ENCODE data around the gene ALDH3A1. TPM values are rescaled to one million over a fixed set of nuclear protein-coding genes. Genes with fewer than 3 reads are reported as not detected.

The ALDH3A1 gene
- polyA plus RNA-seq, 3 donors = not detected

- peaks cover 8 to 9% of the 10 kb centered on the region in 2 donors for H3K4me1 ChIP-seq (ENCODE audit: control insufficient read depth in 1 of 2, insufficient read depth in 2 of 2, low read length in 2 of 2)
- peak overlapping the region; percentile 79 for H3K4me2 ChIP-seq (replicated peaks; ENCODE audit: extremely low read depth, low read length, poor library complexity, severe bottlenecking)
- H3K27me3 ChIP-seq (ENCODE audit: control insufficient read depth in 2 of 2, insufficient read depth in 2 of 2, low read length in 2 of 2) = no peaks in the 10 kb centered on the region
- no peaks in the 10 kb centered on the region for H4K20me1 ChIP-seq (ENCODE audit: insufficient read depth, low read length)
- peak; percentile 98 for TF ChIP-seq CTCF (IDR thresholded peaks at IDR 0.05)
- peak overlapping the region; percentile 78 to 86 for H3K4me3 Mint-ChIP-seq
- peak overlapping the region in 1 of 7 donors; percentile 12 for H3K27ac Mint-ChIP-seq
- H3K9me3 Mint-ChIP-seq = peaks cover 0 to 1% (median 0%) of the 10 kb centered on the region in 7 donors
- no peak overlapping the region for H3K27ac ChIP-seq (ENCODE audit: low read depth in 1 of 2, low read length in 2 of 2)
- no peaks in the 10 kb centered on the region for H3K36me3 Mint-ChIP-seq
- H3K9me3 ChIP-seq (replicated peaks in 1 of 2; ENCODE audit: control insufficient read depth in 1 of 2, insufficient read depth in 1 of 2, low read length in 2 of 2) = no peaks in the 10 kb centered on the region
- H3K9ac ChIP-seq (ENCODE audit: insufficient read depth, low read length, poor library complexity, severe bottlenecking) = peak overlapping the region; percentile 15
- H2AFZ ChIP-seq (ENCODE audit: insufficient read depth, low read depth, low read length, poor library complexity, severe bottlenecking) = peak overlapping the region; percentile 82
- H3K27me3 Mint-ChIP-seq (ENCODE audit: low read depth in 3 of 3) = peaks cover 8 to 13% (median 8%) of the 10 kb centered on the region in 3 donors
- H3K36me3 ChIP-seq (replicated peaks in 1 of 2; ENCODE audit: control insufficient read depth in 1 of 2, insufficient read depth in 2 of 2, low read length in 2 of 2) = no peaks in the 10 kb centered on the region
- peaks cover 9% of the 10 kb centered on the region for H3K4me1 Mint-ChIP-seq
- H3K79me2 ChIP-seq (ENCODE audit: insufficient read depth, low read length) = no peaks in the 10 kb centered on the region
- WGBS (ENCODE audit: insufficient coverage) = 46% methylated on average over 48 of the region's 50 CpGs
- peak; percentile 73 to 74 (median 74) for DNase-seq
- intact Hi-C loops (cut with micrococcal nuclease) = loop anchor here in 1 of 2 donors (5.0 kb wide), 1 partner anchor 43 kb away; no protein-coding TSS in a partner anchor
- peak overlapping the region in 2 of 3 experiments; percentile 15 to 68 for H3K4me3 ChIP-seq (replicated peaks in 1 of 3; ENCODE audit: low read depth in 2 of 3, low read length in 3 of 3)
Measured at GRCh38 chr17:19744922-19745757, 3.0 kb downstream of the ALDH3A1 start.

GRCh38 chr17:19744492-19744891 is 3.6 kb downstream of the ALDH3A1 start:
- H3K27ac Mint-ChIP-seq = peak overlapping the region in 1 of 7 donors; percentile 71

More at GRCh38 chr17:19744492-19744891, 3.6 kb downstream of the ALDH3A1 start:
- Mint-ChIP-seq H3K4me1 (peaks cover 9% of the 10 kb centered on the region), H3K36me3 (no peaks in the 10 kb centered on the region), H3K27me3 (ENCODE audit: low read depth in 3 of 3) (peaks cover 8 to 13% (median 8%) of the 10 kb centered on the region in 3 donors), H3K9me3 (peaks cover 0 to 1% (median 0%) of the 10 kb centered on the region in 7 donors), H3K4me3 (peak overlapping the region; percentile 78 to 91)
- Histone ChIP-seq H3K4me1 (ENCODE audit: control insufficient read depth in 1 of 2, insufficient read depth in 2 of 2, low read length in 2 of 2) (peaks cover 8 to 9% of the 10 kb centered on the region in 2 donors), H3K9ac (ENCODE audit: insufficient read depth, low read length, poor library complexity, severe bottlenecking) (peak overlapping the region; percentile 15), H3K27me3 (ENCODE audit: control insufficient read depth in 2 of 2, insufficient read depth in 2 of 2, low read length in 2 of 2) (no peaks in the 10 kb centered on the region), H4K20me1 (ENCODE audit: insufficient read depth, low read length) (no peaks in the 10 kb centered on the region), H3K4me2 (replicated peaks; ENCODE audit: extremely low read depth, low read length, poor library complexity, severe bottlenecking) (peak overlapping the region; percentile 79), H3K4me3 (replicated peaks in 1 of 3; ENCODE audit: low read depth in 2 of 3, low read length in 3 of 3) (peak overlapping the region; percentile 15 to 68 (median 15)), H3K79me2 (ENCODE audit: insufficient read depth, low read length) (no peaks in the 10 kb centered on the region), H3K9me3 (replicated peaks in 1 of 2; ENCODE audit: control insufficient read depth in 1 of 2, insufficient read depth in 1 of 2, low read length in 2 of 2) (no peaks in the 10 kb centered on the region), H2AFZ (ENCODE audit: insufficient read depth, low read depth, low read length, poor library complexity, severe bottlenecking) (peak overlapping the region; percentile 82), H3K36me3 (replicated peaks in 1 of 2; ENCODE audit: control insufficient read depth in 1 of 2, insufficient read depth in 2 of 2, low read length in 2 of 2) (no peaks in the 10 kb centered on the region), H3K27ac (ENCODE audit: low read depth in 1 of 2, low read length in 2 of 2) (no peak overlapping the region)
- intact Hi-C loops (cut with micrococcal nuclease) = no loop called here
- DNase-seq = no peak
- TF ChIP-seq CTCF (IDR thresholded peaks at IDR 0.05) = no peak
- 4% methylated on average over 19 of the region's 26 CpGs for WGBS (ENCODE audit: insufficient coverage)
